GM10266 (cell line): ENCODE results near the gene TAOK1.
"Not testable (repeated sequence)": the region's sequence is repeated elsewhere in the genome, so short reads cannot be mapped to it uniquely, and the experiment has no call there.

Source experiments
- DNase-seq: peaks from one replicate; pipeline ENCODE4 v3.0.0; 2012; ENCODE audit errors: extremely low spot score
- TF ChIP-seq, protein P1 (sequence below): IDR thresholded peaks from 2 replicates; pipeline ENCODE4 v1.5.1; 2012; ENCODE audit warnings: mild to moderate bottlenecking, low read depth; ENCODE audit not compliant: control insufficient read depth, insufficient read depth; ENCODE audit errors: missing control alignments

TAOK1 gene

DNA sequence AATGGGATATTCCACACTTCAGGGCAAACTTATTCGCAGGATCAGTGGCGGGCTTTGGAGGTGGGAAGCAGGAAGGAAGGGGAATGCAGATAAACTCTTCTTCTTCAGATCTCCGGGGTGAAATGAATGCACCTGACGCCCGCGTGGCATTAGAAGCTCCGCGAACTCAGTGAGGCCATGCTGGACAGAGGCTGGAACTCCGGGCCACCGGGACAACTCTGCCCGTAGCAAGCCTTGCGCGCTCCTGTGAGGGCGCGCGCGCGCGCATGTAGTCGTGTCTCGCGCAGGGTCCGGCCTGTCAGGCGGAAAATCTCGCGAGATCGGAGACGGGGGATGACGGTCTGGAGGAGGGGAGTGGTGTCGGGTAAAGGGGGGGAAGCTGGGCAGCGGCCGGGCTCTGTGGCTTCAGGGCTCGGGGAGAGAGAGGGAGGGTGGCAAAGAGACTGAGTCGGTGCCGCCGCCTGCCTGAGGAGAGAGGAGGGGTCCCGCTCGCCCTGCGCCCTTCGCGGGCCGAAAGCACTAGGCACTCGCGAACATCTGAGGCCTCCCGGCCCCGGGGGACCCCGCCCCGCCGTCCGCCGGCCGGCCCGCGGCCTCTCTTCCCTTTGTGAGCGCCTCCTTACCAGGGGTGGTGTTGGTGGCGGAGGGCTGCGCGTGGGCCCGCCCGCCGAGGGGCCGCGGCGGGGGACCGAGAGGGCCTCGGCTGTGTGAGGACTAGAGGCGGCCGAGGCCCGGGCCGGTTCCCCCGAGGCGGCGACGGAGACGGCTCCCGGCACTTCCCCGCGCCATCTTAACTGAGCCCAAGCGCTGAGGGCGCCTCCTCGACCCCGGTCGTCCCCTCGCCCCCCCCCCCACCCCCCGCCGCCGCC lies at the start of gene TAOK1:
TAOK1 (plus strand) TSS at position 382 of the 869 bp plus-strand sequence. CDS start 61,186 bp downstream, outside the sequence.
- DNase-seq: peak; percentile 97
- TF ChIP-seq, protein P1, sequence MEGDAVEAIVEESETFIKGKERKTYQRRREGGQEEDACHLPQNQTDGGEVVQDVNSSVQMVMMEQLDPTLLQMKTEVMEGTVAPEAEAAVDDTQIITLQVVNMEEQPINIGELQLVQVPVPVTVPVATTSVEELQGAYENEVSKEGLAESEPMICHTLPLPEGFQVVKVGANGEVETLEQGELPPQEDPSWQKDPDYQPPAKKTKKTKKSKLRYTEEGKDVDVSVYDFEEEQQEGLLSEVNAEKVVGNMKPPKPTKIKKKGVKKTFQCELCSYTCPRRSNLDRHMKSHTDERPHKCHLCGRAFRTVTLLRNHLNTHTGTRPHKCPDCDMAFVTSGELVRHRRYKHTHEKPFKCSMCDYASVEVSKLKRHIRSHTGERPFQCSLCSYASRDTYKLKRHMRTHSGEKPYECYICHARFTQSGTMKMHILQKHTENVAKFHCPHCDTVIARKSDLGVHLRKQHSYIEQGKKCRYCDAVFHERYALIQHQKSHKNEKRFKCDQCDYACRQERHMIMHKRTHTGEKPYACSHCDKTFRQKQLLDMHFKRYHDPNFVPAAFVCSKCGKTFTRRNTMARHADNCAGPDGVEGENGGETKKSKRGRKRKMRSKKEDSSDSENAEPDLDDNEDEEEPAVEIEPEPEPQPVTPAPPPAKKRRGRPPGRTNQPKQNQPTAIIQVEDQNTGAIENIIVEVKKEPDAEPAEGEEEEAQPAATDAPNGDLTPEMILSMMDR: no peak

DNA sequence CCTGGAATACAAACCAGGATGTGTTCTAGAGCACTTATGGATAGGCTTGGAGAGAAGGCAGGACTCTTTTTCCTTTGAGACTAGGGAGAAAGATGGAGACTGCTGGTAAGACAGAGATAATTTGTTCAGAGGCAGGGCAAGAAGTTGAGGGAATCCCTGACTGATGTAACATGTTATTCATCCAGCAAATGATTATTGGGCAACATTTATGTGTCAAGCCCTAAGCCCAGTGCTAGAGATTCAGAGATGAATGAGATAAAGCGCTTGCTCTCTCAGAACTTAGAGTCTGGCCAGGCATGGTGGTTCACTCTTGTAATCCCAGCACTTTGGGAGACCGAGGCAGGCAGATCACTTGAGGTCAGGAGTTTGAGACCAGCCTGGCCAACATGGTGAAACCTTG lies 48.4 kb upstream of the TAOK1 start:
- TF ChIP-seq, protein P1: no peak
- DNase-seq: no peak

DNA sequence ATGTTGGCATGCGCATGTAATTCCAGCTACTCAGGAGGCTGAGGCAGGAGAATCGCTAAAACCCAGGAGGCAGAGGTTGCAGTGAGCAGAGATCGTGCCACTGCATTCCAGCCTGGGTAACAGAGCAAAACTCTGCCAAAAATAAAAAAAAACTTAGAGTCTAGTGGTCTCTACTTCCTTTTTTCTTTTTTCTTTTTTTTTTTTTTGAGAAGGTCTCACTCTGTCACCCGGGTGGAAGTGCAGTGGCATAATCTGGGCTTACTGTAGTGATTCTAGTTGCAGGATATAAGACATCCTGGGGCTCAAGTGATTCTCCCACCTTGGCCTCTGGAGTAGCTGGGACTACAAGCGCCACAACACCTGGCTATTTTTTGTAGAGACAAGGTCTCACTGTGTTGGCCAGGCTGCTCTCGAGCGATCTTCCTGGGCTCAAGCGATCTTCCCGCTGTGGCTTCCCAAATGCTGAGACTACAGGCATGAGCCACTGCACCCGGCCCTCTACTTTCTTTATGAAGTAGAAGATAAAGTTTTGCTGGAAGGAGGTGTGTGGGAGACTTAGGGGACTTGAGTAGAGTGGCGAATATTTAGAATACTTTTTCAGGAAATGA lies 47.9 kb upstream of the TAOK1 start:
- TF ChIP-seq, protein P1: no peak

DNA sequence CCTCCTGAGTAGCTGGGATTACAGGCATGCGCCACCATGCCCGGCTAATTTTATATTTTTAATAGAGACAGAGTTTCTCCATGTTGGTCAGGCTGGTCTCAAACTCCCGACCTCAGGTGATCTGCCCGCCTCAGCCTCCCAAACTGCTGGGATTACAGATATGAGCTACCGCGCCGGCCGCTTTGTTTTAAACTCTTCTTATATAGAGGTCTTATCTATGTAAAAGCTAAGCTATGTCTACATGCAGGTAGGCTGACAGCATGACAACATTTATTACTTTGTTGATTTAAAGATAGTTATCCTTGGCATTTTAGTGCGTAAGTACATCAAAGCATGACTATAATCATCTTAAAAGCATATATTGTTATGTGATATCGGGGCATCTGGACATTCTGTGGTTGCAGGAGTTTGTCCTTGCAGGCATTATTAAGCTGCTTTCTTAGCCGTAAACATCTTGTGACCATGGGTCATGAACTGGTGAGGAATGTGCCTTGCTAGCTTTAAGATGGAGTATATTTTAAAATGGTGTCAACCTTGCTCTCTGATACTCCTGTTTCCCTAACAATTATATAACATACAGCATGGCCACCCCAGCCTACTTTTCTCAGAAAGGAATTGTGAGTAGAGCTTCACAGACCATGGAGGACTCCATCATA lies 45.8 kb upstream of the TAOK1 start:
- DNase-seq: no peak
- TF ChIP-seq, protein P1: no peak

More for the DNA sequence above, 47.9 kb upstream of the TAOK1 start:
- no peak for DNase-seq

DNA sequence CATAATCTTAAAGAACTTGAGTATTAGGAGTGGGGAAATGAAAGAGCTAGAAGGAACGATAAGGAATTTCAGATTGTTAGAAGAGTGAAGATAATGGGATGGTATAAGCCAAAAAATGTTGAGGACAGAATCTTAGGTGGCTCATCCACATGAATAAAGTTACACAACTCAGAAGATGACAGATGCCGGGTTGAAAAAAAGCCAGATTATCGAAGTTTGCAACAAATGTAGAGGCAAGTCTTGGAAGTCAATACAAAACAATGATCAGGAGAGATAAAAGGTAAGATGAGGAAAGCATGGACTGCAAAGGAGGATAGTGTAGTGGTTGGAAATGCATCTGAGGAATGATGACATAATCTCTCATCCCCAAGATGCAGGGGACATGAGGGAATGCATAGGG lies 45.1 kb upstream of the TAOK1 start:
- DNase-seq: no peak
- TF ChIP-seq, protein P1: no peak

DNA sequence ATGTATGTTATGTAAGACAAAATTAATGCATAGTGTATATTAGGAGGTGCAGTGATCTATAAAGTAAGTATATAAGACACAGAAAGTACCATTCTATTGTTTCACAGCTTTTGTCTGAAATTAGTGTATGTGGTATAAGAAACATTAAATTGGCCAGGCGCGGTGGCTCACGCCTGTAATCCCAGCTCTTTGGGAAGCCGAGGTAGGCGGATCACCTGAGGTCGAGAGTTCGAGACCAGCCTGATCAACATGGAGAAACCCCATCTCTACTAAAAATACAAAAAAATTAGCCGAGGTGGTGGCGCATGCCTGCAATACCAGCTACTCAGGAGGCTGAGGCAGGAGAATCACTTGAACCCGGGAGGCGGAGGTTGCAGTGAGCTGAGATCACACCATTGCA lies 44.7 kb upstream of the TAOK1 start:
- DNase-seq: not testable (repeated sequence)

DNA sequence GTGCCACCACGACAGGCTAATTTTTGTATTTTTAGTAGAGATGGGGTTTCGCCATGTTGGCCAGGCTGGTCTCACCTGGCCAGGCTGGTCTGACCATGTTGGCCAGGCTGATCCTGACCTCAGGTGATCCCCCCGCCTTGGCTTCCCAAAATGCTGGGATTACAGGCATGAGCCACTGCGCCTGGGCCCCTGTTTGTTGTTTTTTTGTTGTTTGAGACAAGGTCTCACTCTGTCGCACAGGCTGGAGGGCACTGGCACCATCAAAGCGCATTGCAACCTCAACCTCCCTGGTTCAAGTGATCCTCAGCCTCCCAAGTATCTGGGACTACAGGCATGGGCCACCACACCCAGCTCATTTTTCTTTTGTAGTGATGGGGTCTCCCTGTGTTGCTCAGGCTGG lies 43.7 kb upstream of the TAOK1 start:
- no peak for DNase-seq
- TF ChIP-seq, protein P1: no peak
